ENCODE data around the gene PDE6B. TPM values are rescaled to one million over a fixed set of nuclear protein-coding genes. Genes with fewer than 3 reads are reported as not detected.

The PDE6B gene
- total RNA-seq, 1 donor = not detected

- H3K9me3 ChIP-seq (ENCODE audit: low read depth, low read length) = no peaks in the 10 kb centered on the region
- no peak overlapping the region for H3K27ac ChIP-seq (ENCODE audit: low read depth, low read length)
- no peak overlapping the region for H2AFZ ChIP-seq (ENCODE audit: low read length)
- no peaks in the 10 kb centered on the region for H3K36me3 ChIP-seq (ENCODE audit: insufficient read depth, low read length)
- no peak for DNase-seq (ENCODE audit: insufficient read length, low spot score, missing footprints)
- peaks cover 3% of the 10 kb centered on the region for H3K27me3 ChIP-seq (ENCODE audit: insufficient read depth, low read length)
- no peaks in the 10 kb centered on the region for H3K4me1 ChIP-seq (ENCODE audit: insufficient read depth, low read length)
- TF ChIP-seq CTCF (IDR thresholded peaks at IDR 0.05; ENCODE audit: extremely low read depth, low read depth, low read length) = no peak
- H3K4me2 ChIP-seq (ENCODE audit: insufficient read depth, low read length) = no peak overlapping the region
- H3K4me3 ChIP-seq (ENCODE audit: insufficient read depth, low read length) = no peak overlapping the region
- no peaks in the 10 kb centered on the region for H4K20me1 ChIP-seq (ENCODE audit: insufficient read depth, low read length)
- H3K79me2 ChIP-seq (ENCODE audit: insufficient read depth, low read length) = no peaks in the 10 kb centered on the region
Observed at GRCh38 chr4:608236-608635, 17.1 kb upstream of the PDE6B start.

- Histone ChIP-seq H3K27me3 (ENCODE audit: insufficient read depth, low read length) (peaks cover 5% of the 10 kb centered on the region), H3K36me3 (ENCODE audit: insufficient read depth, low read length) (no peaks in the 10 kb centered on the region), H2AFZ (ENCODE audit: low read length) (no peak overlapping the region), H4K20me1 (ENCODE audit: insufficient read depth, low read length) (no peaks in the 10 kb centered on the region), H3K4me1 (ENCODE audit: insufficient read depth, low read length) (no peaks in the 10 kb centered on the region), H3K4me3 (ENCODE audit: insufficient read depth, low read length) (no peak overlapping the region), H3K79me2 (ENCODE audit: insufficient read depth, low read length) (no peaks in the 10 kb centered on the region), H3K27ac (ENCODE audit: low read depth, low read length) (no peak overlapping the region), H3K9me3 (ENCODE audit: low read depth, low read length) (no peaks in the 10 kb centered on the region), H3K4me2 (ENCODE audit: insufficient read depth, low read length) (no peak overlapping the region)
- TF ChIP-seq CTCF (IDR thresholded peaks at IDR 0.05; ENCODE audit: extremely low read depth, low read depth, low read length) = no peak
- DNase-seq (ENCODE audit: insufficient read length, low spot score, missing footprints) = no peak
Observed at GRCh38 chr4:609400-610050, 15.8 kb upstream of the PDE6B start.

- Histone ChIP-seq H3K4me3 (ENCODE audit: insufficient read depth, low read length) (no peak overlapping the region), H4K20me1 (ENCODE audit: insufficient read depth, low read length) (no peaks in the 10 kb centered on the region), H3K79me2 (ENCODE audit: insufficient read depth, low read length) (no peaks in the 10 kb centered on the region), H3K27ac (ENCODE audit: low read depth, low read length) (no peak overlapping the region), H2AFZ (ENCODE audit: low read length) (no peak overlapping the region), H3K4me2 (ENCODE audit: insufficient read depth, low read length) (no peak overlapping the region), H3K27me3 (ENCODE audit: insufficient read depth, low read length) (peaks cover 5% of the 10 kb centered on the region), H3K4me1 (ENCODE audit: insufficient read depth, low read length) (no peaks in the 10 kb centered on the region), H3K36me3 (ENCODE audit: insufficient read depth, low read length) (no peaks in the 10 kb centered on the region), H3K9me3 (ENCODE audit: low read depth, low read length) (no peaks in the 10 kb centered on the region)
- TF ChIP-seq CTCF (IDR thresholded peaks at IDR 0.05; ENCODE audit: extremely low read depth, low read depth, low read length) = no peak
- DNase-seq (ENCODE audit: insufficient read length, low spot score, missing footprints) = no peak
Observed at GRCh38 chr4:610411-611261, 14.7 kb upstream of the PDE6B start.

GRCh38 chr4:612052-612748, 13.2 kb upstream of the PDE6B start:
- DNase-seq (ENCODE audit: insufficient read length, low spot score, missing footprints) = no peak
- H4K20me1 ChIP-seq (ENCODE audit: insufficient read depth, low read length) = no peaks in the 10 kb centered on the region
- H2AFZ ChIP-seq (ENCODE audit: low read length) = no peak overlapping the region
- peaks cover 5% of the 10 kb centered on the region for H3K27me3 ChIP-seq (ENCODE audit: insufficient read depth, low read length)
- no peaks in the 10 kb centered on the region for H3K36me3 ChIP-seq (ENCODE audit: insufficient read depth, low read length)
- no peak for TF ChIP-seq CTCF (IDR thresholded peaks at IDR 0.05; ENCODE audit: extremely low read depth, low read depth, low read length)
- no peaks in the 10 kb centered on the region for H3K9me3 ChIP-seq (ENCODE audit: low read depth, low read length)
- no peak overlapping the region for H3K27ac ChIP-seq (ENCODE audit: low read depth, low read length)
- no peaks in the 10 kb centered on the region for H3K79me2 ChIP-seq (ENCODE audit: insufficient read depth, low read length)
- H3K4me1 ChIP-seq (ENCODE audit: insufficient read depth, low read length) = no peaks in the 10 kb centered on the region
- H3K4me3 ChIP-seq (ENCODE audit: insufficient read depth, low read length) = no peak overlapping the region
- no peak overlapping the region for H3K4me2 ChIP-seq (ENCODE audit: insufficient read depth, low read length)
